D721Med (cell line): ENCODE measurements around the gene REEP3.
"Not testable (repeated sequence)": the region's sequence is repeated elsewhere in the genome, so short reads cannot be mapped to it uniquely, and the experiment has no call there.

Source experiments
- DNase-seq: peaks from one replicate; pipeline ENCODE4 v3.0.0; 2011; ENCODE audit warnings: low spot score; ENCODE audit not compliant: insufficient read length
- FAIRE-seq: peaks from 2 replicates; lab custom pipeline; 2011; peaks lifted over from hg19 to GRCh38; lab: Jason Lieb, UNC
- TF ChIP-seq, protein P1 (sequence below): IDR thresholded peaks from 2 replicates; pipeline ENCODE4 v1.5.1; 2012; ENCODE audit warnings: mild to moderate bottlenecking, control low read depth; ENCODE audit not compliant: insufficient read depth; ENCODE audit errors: missing control alignments

REEP3 gene

GRCh38 chr10:63483983-63484382 lies 37.2 kb upstream of the REEP3 start:
- FAIRE-seq (no peak), DNase-seq (no peak)
- TF ChIP-seq, protein P1, sequence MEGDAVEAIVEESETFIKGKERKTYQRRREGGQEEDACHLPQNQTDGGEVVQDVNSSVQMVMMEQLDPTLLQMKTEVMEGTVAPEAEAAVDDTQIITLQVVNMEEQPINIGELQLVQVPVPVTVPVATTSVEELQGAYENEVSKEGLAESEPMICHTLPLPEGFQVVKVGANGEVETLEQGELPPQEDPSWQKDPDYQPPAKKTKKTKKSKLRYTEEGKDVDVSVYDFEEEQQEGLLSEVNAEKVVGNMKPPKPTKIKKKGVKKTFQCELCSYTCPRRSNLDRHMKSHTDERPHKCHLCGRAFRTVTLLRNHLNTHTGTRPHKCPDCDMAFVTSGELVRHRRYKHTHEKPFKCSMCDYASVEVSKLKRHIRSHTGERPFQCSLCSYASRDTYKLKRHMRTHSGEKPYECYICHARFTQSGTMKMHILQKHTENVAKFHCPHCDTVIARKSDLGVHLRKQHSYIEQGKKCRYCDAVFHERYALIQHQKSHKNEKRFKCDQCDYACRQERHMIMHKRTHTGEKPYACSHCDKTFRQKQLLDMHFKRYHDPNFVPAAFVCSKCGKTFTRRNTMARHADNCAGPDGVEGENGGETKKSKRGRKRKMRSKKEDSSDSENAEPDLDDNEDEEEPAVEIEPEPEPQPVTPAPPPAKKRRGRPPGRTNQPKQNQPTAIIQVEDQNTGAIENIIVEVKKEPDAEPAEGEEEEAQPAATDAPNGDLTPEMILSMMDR, result no peak

DNA sequence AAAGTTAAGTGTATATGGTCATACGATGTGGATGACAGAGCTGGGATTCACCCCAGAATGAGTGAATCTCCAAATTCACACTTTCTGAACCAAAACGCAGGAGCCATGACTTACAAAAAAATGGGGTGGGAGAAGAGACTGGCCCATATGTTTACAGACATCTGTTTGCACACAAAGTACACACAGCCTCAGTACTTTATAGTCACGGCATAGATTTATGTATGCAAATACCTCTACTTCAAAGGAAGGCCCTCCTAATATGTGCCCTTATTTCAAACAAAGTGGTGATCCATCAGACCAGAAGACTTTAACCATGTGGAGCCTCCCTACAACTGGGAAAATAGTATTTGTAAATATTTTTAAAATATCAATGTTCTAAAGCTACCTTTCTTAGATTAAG lies 33.2 kb upstream of the REEP3 start:
- TF ChIP-seq, protein P1, result no peak
- FAIRE-seq (no peak), DNase-seq (no peak)

- FAIRE-seq (no peak), DNase-seq (no peak)
- TF ChIP-seq, protein P1, result no peak
These were observed 31.4 kb upstream of the REEP3 start for GRCh38 chr10:63489838-63490237.

- TF ChIP-seq, protein P1, result no peak
- FAIRE-seq, result no peak
- no peak for DNase-seq
These were observed 29.4 kb upstream of the REEP3 start for GRCh38 chr10:63491588-63492316.

- FAIRE-seq, DNase-seq: not testable (repeated sequence)
These were observed 28.9 kb upstream of the REEP3 start for GRCh38 chr10:63492317-63492690.

DNA sequence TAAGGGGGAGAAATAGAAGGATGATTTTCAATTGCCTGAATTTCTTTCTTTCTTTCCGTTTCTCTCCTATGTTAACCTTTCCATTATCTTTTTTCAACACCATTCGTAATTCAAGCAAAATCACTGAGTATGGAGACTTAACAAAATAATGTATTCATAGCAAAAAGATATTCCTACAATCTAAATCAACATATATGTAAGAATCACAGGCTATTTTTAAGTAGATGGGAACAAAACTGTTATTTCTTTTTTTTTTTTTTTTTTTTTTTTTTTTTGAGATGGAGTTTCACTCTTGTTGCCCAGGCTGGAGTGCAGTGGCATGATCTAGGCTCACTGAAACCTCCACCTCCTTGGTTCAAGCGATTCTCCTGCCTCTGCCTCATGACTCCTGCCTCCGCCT lies 28.2 kb upstream of the REEP3 start:
- FAIRE-seq (no peak), DNase-seq (no peak)
- TF ChIP-seq, protein P1, result no peak

DNA sequence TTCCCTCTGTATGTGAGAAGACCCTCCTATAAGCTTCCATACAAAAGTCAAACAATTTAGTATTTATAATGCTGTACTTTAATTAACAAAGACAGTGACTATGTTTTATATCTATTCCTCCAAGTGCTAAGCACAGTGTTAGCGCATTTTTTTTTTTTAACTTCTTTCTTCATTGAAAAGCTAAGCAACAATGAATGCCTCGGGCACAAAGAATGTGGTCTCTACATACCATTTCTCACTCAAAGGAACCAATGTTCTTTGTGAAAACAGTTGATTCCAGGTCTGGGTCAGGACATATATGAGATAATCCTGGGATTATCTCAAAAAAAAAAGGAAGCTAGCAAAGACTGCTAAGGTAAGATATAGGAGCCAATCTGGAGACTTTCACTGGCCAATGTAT lies 26.2 kb upstream of the REEP3 start:
- TF ChIP-seq, protein P1, result no peak
- DNase-seq (no peak), FAIRE-seq (no peak)

DNA sequence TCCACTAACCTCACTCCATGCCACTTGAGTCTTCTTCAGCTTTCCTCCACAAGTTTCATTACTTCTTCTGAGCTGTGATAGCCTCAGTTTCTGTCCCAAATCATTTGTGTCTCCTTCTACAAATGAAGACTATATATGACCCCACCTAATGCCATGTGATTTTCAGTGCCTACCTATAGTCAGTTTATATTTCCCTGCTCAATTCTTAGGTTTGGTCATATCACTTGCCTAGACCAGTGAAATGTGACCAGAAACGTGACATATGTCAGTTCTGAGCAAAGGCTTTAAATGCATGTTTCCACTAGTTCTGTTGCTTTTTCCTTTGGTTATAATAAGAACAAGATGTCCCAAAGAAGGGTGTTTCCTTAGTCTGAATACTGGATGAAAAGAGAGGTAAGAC lies 24.6 kb upstream of the REEP3 start:
- FAIRE-seq (no peak), DNase-seq (no peak)
- TF ChIP-seq, protein P1, result no peak
